Large intestine (tissue), 3 donors: ENCODE measurements around the gene ANKS3. TPM values are rescaled to one million over a fixed set of nuclear protein-coding genes. Genes with fewer than 3 reads are reported as not detected.

Source experiments
- DNase-seq, 2 donors: peaks; one replicate each; pipeline versions ENCODE4 v3.0.0 to v3.0.0-alpha.2; 2013
- H3K27ac ChIP-seq: one replicate; pipeline ENCODE4 v1.5.1; 2013; ENCODE audit warnings: low read length
- H3K27me3 ChIP-seq: 2 replicates; pipeline ENCODE4 v1.6.1; 2013; ENCODE audit warnings: low read length; ENCODE audit not compliant: control insufficient read depth, insufficient read depth
- H3K36me3 ChIP-seq: 2 replicates; pipeline ENCODE4 v1.6.1; 2013; ENCODE audit warnings: low read length; ENCODE audit not compliant: control insufficient read depth, insufficient read depth
- H3K4me1 ChIP-seq: one replicate; pipeline ENCODE4 v1.6.1; 2013; ENCODE audit warnings: low read length; ENCODE audit not compliant: control insufficient read depth, insufficient read depth
- H3K4me3 ChIP-seq: one replicate; pipeline ENCODE4 v1.5.1; 2013; ENCODE audit warnings: low read length
- H3K9me3 ChIP-seq: one replicate; pipeline ENCODE4 v1.6.1; 2013; ENCODE audit warnings: mild to moderate bottlenecking, low read depth, low read length, moderate library complexity; ENCODE audit not compliant: control insufficient read depth
- WGBS: methylation state at CpG from one replicate; pipeline ENCODE4 v1.1.5; 2013; ENCODE audit warnings: low lambda C conversion rate; ENCODE audit not compliant: insufficient coverage; 5-methylcytosine and 5-hydroxymethylcytosine counted together
- polyA plus RNA-seq: library from polyadenylated mRNA; unstranded; fragments of 120-200 nt; gene quantifications from one replicate; pipeline ENCODE4 v1.2.1, GENCODE V29; 2013

The ANKS3 gene
- polyA plus RNA-seq, 1 donor = 19.8 TPM

- H3K36me3 ChIP-seq = peaks cover 94% of the 10 kb centered on the region
- no peak overlapping the region for H3K27ac ChIP-seq
- H3K9me3 ChIP-seq = peaks cover 8% of the 10 kb centered on the region
- 100% methylated on average over 1 of the region's 13 CpGs for WGBS
- peaks cover 8% of the 10 kb centered on the region for H3K4me1 ChIP-seq
- no peak for DNase-seq
- H3K4me3 ChIP-seq = no peak overlapping the region
- H3K27me3 ChIP-seq = no peaks in the 10 kb centered on the region
Measured at GRCh38 chr16:4684763-4685162, 49.3 kb downstream of the ANKS3 start.

GRCh38 chr16:4684058-4684715, 49.9 kb downstream of the ANKS3 start:
- H3K36me3 ChIP-seq = peaks cover 94% of the 10 kb centered on the region

DNA sequence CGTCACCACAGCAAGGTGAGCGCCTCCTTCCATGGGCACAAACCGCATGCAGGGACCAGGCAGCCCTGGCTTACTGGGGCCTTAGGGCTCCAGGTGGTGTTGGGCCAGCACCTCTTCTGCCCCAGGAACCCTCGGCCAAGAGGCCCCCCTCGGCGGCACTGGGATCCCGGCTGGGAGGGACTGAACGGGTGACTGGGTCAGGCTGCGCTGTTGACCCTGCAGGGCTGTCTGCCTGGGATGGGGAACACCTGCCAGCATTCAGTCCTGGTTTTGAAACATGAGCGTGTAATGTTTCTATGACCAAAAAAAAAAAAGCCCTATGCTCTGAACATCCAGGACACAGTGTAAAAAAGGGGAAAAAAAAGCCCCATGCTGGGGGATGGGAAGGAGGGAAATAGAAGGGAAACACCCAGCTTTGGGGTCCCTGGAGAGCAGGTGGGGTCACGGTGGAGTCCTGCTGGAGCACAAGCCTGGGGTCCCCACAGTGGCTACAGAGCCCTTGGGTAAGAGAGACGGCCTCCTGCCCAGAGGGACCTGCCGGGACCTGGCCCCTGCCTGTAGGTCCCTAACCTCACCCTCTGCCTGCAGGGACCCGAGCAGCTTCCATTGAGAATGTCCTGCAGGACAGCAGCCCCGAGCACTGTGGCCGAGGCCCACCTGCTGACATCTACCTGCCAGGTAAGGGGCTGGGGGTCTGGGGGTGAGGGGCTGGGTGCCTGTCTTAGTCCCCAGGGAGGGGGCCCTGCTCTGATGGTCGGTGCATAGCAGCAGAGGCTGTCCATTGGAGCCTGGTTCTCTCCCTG, 50.6 kb downstream of the ANKS3 start:
- no peak overlapping the region for H3K4me3 ChIP-seq
- no CpG with 5 or more reads among the region's 17 CpGs for WGBS
- H3K9me3 ChIP-seq = peaks cover 6% of the 10 kb centered on the region
- H3K27me3 ChIP-seq = no peaks in the 10 kb centered on the region
- H3K4me1 ChIP-seq = peaks cover 21% of the 10 kb centered on the region
- peaks cover 91% of the 10 kb centered on the region for H3K36me3 ChIP-seq
- no peak overlapping the region for H3K27ac ChIP-seq
- no peak for DNase-seq

More at GRCh38 chr16:4684058-4684715, 49.9 kb downstream of the ANKS3 start:
- peaks cover 14% of the 10 kb centered on the region for H3K4me1 ChIP-seq
- no peak overlapping the region for H3K4me3 ChIP-seq
- peaks cover 8% of the 10 kb centered on the region for H3K9me3 ChIP-seq
- no peak overlapping the region for H3K27ac ChIP-seq
- no CpG with 5 or more reads among the region's 23 CpGs for WGBS
- no peak for DNase-seq
- H3K27me3 ChIP-seq = no peaks in the 10 kb centered on the region

GRCh38 chr16:4682616-4683254, 51.3 kb downstream of the ANKS3 start:
- Histone ChIP-seq H3K4me3 (no peak overlapping the region), H3K27ac (no peak overlapping the region), H3K4me1 (peaks cover 21% of the 10 kb centered on the region), H3K36me3 (peaks cover 89% of the 10 kb centered on the region), H3K9me3 (peaks cover 6% of the 10 kb centered on the region), H3K27me3 (no peaks in the 10 kb centered on the region)
- DNase-seq = peak in 1 of 2 donors; percentile 60
- no CpG with 5 or more reads among the region's 36 CpGs for WGBS

DNA sequence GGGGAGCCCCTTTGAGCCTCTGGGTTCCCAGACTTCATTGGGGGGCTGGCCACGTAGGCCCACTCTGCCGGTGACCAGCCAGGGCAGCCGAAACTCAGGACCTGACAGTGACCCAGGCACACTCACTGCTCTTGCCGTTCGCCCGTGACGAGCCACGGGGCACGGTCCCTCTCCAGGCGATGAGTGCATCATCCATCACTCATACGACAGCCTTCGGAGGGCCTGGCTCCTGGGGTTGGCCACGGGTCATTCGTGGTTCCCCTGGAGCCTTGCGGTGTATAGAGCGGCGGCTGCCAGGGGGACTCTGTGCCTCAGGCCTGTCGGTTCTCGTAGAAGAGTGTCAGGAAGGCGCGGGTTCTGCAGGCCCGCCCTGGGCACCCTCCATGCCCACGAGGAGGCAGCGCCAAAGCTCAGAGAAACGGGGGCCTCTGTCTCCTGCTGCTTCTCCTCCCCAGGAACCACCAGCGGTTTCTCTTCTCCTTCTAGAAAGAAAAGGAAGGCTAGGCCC, 51.9 kb downstream of the ANKS3 start:
- Histone ChIP-seq H3K4me3 (no peak overlapping the region), H3K27me3 (no peaks in the 10 kb centered on the region), H3K27ac (no peak overlapping the region), H3K4me1 (peaks cover 26% of the 10 kb centered on the region), H3K36me3 (peaks cover 90% of the 10 kb centered on the region), H3K9me3 (peaks cover 6% of the 10 kb centered on the region)
- WGBS = no CpG with 5 or more reads among the region's 26 CpGs
- no peak for DNase-seq

- DNase-seq = no peak
- H3K27me3 ChIP-seq = no peaks in the 10 kb centered on the region
- whole genome bisulfite sequencing = no CpG with 5 or more reads among the region's 39 CpGs
- H3K4me3 ChIP-seq = no peak overlapping the region
- H3K27ac ChIP-seq = no peak overlapping the region
- peaks cover 32% of the 10 kb centered on the region for H3K4me1 ChIP-seq
- H3K9me3 ChIP-seq = peaks cover 6% of the 10 kb centered on the region
- peaks cover 90% of the 10 kb centered on the region for H3K36me3 ChIP-seq
Measured at GRCh38 chr16:4681471-4682083, 52.5 kb downstream of the ANKS3 start.

GRCh38 chr16:4680673-4681470, 53.2 kb downstream of the ANKS3 start:
- no peak overlapping the region for H3K27ac ChIP-seq
- no peaks in the 10 kb centered on the region for H3K27me3 ChIP-seq
- no peak overlapping the region for H3K4me3 ChIP-seq
- H3K9me3 ChIP-seq = peaks cover 6% of the 10 kb centered on the region
- peaks cover 85% of the 10 kb centered on the region for H3K36me3 ChIP-seq
- peaks cover 37% of the 10 kb centered on the region for H3K4me1 ChIP-seq
- WGBS = no CpG with 5 or more reads among the region's 26 CpGs
- DNase-seq = no peak

- Histone ChIP-seq H3K27ac (peak overlapping the region; percentile 75), H3K4me3 (no peak overlapping the region), H3K9me3 (peaks cover 6% of the 10 kb centered on the region), H3K36me3 (peaks cover 83% of the 10 kb centered on the region), H3K4me1 (peaks cover 43% of the 10 kb centered on the region), H3K27me3 (no peaks in the 10 kb centered on the region)
- no peak for DNase-seq
- no CpG with 5 or more reads among the region's 47 CpGs for WGBS
Measured at GRCh38 chr16:4679850-4680636, 54.0 kb downstream of the ANKS3 start.

GRCh38 chr16:4679156-4679849, 54.8 kb downstream of the ANKS3 start:
- Histone ChIP-seq H3K27ac (peak overlapping the region; percentile 75), H3K4me3 (no peak overlapping the region), H3K27me3 (no peaks in the 10 kb centered on the region), H3K9me3 (peaks cover 4% of the 10 kb centered on the region), H3K36me3 (peaks cover 79% of the 10 kb centered on the region), H3K4me1 (peaks cover 43% of the 10 kb centered on the region)
- no CpG with 5 or more reads among the region's 20 CpGs for WGBS
- DNase-seq = peak; percentile 45 to 70
